Natural killer cell treated with Interleukin-12 subunit alpha and Interleukin-12 subunit beta and Interleukin-15 and Interleukin-18, amount 100 ng/mL, for 72 hours (primary cell): ENCODE measurements around the gene DNMT3B. TPM values are rescaled to one million over a fixed set of nuclear protein-coding genes. Genes with fewer than 3 reads are reported as not detected.
A peak's percentile ranks its signal among the peaks of the same experiment; 100 is the strongest.
"Not testable (repeated sequence)": the region's sequence is repeated elsewhere in the genome, so short reads cannot be mapped to it uniquely, and the experiment has no call there.

Source experiments
- ATAC-seq, 2 donors: fragments of 150-1000 bp; cut with Tn5 transposase in 1 of 2; sonication (Bioruptor Pico), chemical (Tn5 transposase) in 1 of 2; 2 replicates each; pipeline ENCODE4 v1.10.0; 2021
- DNase-seq: peaks from one replicate; pipeline ENCODE4 v3.0.0; 2022; ENCODE audit warnings: low spot score
- H3K27ac Mint-ChIP-seq, 2 donors: 1 replicate in 1 of 2; 2 replicates in 1 of 2; pipeline ENCODE4 v1.8.0; 2022; ENCODE audit warnings: mixed read lengths in 2 of 2, mild to moderate bottlenecking in 1 of 2, moderate library complexity in 1 of 2
- H3K27me3 Mint-ChIP-seq, 2 donors: 1 replicate in 1 of 2; 2 replicates in 1 of 2; pipeline ENCODE4 v1.8.0; 2022; ENCODE audit warnings: mixed read lengths in 2 of 2
- H3K36me3 Mint-ChIP-seq: one replicate; pipeline ENCODE4 v1.8.0; 2022; ENCODE audit warnings: mixed read lengths
- H3K4me1 Mint-ChIP-seq, 2 donors: 1 replicate in 1 of 2; 2 replicates in 1 of 2; pipeline ENCODE4 v1.8.0; 2022; ENCODE audit warnings: low read depth in 2 of 2, mixed read lengths in 2 of 2, mild to moderate bottlenecking in 1 of 2
- H3K4me3 Mint-ChIP-seq: one replicate; pipeline ENCODE4 v1.8.0; 2022; ENCODE audit warnings: mixed read lengths
- H3K9me3 Mint-ChIP-seq: 2 replicates; pipeline ENCODE4 v1.8.0; 2022; ENCODE audit warnings: mixed read lengths
- total RNA-seq, 2 donors: library from RNA; stranded (reverse); gene quantifications; one replicate each; pipeline ENCODE4 v1.2.3, GENCODE V29; 2022

Gene DNMT3B
- total RNA-seq, 2 donors from 2014 or later, result 0.81 to 2.2 TPM

DNA sequence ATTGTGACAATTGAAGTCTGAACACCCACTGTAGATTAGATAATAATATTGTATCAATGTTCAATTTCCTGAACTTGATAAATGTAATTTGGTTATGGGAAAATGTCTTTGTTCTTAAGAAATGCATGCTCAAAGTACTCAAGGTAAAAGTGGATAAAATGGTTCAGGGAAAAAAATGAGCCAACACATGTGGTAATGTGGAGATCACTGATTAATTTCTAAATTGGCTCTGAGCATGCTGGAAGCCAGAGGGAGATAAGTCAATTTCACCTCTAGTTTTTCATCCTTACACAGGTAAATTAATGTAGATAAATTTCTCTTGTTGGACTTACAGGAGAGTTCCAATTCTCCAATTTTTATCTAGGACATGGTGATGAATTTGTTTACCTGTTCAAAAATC is 10.9 kb upstream of the DNMT3B start:
- no peak overlapping the region for H3K4me3 Mint-ChIP-seq
- no peaks in the 10 kb centered on the region for H3K27me3 Mint-ChIP-seq
- DNase-seq (no peak), ATAC-seq (no peak)
- no peaks in the 10 kb centered on the region for H3K36me3 Mint-ChIP-seq
- no peaks in the 10 kb centered on the region for H3K9me3 Mint-ChIP-seq
- H3K27ac Mint-ChIP-seq, result no peak overlapping the region
- H3K4me1 Mint-ChIP-seq, result peaks cover 0 to 9% of the 10 kb centered on the region in 2 donors

DNA sequence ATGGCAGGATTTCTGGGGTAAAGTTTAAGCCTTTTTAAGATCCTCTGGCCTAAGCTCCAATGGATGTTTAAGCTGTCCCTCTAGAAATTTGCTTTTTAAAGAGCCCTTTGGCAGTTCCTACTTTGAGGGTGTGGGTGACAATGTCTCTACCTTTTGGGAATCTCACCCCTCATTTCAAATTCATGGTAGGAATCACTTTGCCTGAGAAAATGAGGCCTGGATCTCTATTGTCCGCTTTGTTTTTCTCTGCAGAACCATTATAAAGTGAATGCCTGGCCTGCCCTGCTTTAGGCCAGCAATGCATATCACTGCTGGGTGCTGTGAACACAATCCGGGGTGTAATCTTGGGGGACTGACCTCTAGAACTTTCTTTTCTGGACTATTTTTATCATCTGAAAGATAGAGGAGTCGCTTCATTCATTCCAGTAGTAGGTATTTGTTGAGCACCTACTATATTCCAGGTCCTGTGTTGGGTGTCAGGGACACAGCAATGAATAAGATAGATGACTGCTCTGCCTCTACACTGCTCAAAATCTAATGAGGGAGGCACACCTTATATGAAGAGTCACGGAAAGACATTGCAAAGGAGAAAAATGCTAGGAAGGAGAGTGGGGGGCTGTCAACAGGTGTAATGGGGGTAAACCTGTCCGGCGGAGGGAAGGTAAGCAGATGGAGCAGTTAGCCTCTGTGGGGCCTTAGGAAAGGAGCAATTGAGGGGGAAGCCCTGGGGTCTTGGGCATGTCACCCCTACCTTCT is 10.3 kb upstream of the DNMT3B start:
- Mint-ChIP-seq H3K36me3 (no peaks in the 10 kb centered on the region), H3K27me3 (no peaks in the 10 kb centered on the region), H3K4me3 (no peak overlapping the region), H3K27ac (peak overlapping the region in 1 of 2 donors; percentile 4), H3K9me3 (no peaks in the 10 kb centered on the region), H3K4me1 (peaks cover 0 to 9% of the 10 kb centered on the region in 2 donors)
- ATAC-seq (no peak), DNase-seq (no peak)

DNA sequence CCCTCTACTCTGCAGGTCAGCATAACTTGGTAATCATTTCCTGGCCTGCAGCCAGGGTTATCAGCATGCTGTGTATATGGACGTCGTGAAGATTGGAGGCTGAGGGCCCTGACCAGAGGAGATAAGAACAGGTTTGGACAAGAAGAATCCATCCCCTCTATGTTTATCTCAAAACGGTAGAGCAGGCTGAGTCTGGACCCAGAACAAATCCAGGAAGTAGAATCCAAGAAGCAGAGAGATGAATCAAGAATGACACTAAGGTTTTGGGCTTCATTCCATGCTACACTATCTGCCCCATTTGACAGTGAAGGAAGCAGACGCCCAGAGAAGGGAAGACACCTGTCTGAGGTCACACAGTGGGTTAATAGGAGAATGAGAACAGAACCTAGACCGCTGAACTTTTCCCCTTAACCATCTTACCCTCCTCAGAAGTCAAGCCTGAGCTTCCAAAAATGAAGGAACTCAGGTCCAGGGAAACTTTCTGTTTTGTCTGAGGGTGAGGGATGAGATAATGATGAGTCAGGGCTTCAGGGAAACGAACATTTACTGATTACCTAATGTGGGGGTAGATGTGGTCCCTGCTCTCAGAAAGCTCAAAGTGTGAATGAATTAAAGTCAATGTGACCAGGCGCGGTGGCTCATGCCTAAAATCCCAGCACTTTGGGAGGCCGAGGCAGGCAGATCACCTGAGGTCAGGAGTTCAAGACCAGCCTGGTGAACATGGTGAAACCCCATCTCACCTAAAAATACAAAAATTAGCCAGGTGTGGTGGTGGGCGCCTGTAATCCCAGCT is 9.5 kb upstream of the DNMT3B start:
- DNase-seq (no peak), ATAC-seq (no peak)
- Mint-ChIP-seq H3K4me1 (peaks cover 0 to 9% of the 10 kb centered on the region in 2 donors), H3K9me3 (no peaks in the 10 kb centered on the region), H3K27ac (peak overlapping the region in 1 of 2 donors; percentile 4), H3K36me3 (no peaks in the 10 kb centered on the region), H3K27me3 (no peaks in the 10 kb centered on the region), H3K4me3 (no peak overlapping the region)

DNA sequence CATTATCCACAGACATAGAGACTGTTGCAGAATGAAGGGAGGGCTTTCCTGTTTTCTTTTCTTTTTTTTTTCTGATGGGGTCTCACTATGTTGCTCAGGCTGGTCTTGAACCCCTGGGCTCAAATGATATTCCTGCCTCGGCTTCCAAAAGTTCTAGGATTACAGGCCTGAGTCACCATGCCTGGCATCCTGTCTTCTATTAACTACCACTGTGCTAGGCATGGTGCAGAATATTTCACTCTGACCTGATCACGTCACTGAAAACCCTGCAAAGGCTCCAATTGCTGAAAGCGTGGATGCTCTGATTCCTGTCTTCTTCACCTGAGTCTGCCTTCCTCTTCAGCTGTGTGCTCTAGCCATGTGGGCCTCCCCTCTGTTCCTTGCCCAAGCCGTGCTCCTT is 8.5 kb upstream of the DNMT3B start:
- Mint-ChIP-seq H3K36me3 (no peaks in the 10 kb centered on the region), H3K27ac (peak overlapping the region in 1 of 2 donors; percentile 8), H3K4me1 (peaks cover 0 to 9% of the 10 kb centered on the region in 2 donors), H3K4me3 (no peak overlapping the region), H3K27me3 (no peaks in the 10 kb centered on the region), H3K9me3 (no peaks in the 10 kb centered on the region)
- ATAC-seq, result no peak
- DNase-seq, result no peak

DNA sequence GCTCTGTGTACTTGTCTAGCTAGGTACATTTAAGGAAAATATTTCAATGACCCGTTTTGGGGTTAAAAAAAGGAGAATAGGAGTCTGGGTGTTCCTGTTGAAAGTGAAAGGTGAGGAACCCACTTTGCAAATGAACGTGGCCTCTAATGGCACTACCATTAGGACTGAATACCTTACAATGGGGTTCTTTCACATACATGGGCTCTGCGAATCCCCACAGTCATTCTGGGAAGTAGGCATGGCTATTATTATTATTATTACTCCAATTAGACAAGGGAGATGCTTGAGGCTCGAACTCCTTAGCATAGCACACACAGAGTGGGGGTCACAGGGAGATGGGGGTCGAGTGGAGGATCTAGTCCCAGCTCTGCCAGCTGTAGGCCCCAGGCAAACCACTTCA is 6.0 kb upstream of the DNMT3B start:
- H3K27me3 Mint-ChIP-seq, result no peaks in the 10 kb centered on the region
- H3K27ac Mint-ChIP-seq, result no peak overlapping the region

DNA sequence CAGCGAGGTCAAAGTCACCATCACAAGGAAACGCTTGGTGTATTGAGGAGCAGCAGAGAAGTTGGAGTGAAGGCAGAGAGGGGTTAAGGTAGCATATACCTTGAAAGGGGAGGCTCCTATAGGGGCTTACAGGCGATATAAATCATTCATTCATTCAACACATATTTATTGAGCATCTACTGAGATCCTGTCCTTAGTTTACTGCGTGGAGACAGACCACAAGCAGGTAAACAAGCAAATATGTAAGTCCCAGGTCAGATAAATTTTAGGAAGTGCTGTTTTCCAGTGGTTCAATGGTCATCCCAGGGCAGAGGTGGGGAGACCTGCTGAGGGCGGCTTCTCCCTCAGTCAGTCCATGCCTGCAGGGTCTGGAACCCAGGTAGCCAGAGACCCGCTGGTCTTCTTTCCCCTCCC is 761 bp upstream of the DNMT3B start:
- no peaks in the 10 kb centered on the region for H3K36me3 Mint-ChIP-seq
- DNase-seq (no peak), ATAC-seq (no peak)
- no peaks in the 10 kb centered on the region for H3K9me3 Mint-ChIP-seq
- peak overlapping the region; percentile 35 to 45 for H3K27ac Mint-ChIP-seq
- peak overlapping the region; percentile 89 for H3K4me3 Mint-ChIP-seq
- H3K4me1 Mint-ChIP-seq, result peaks cover 9 to 12% of the 10 kb centered on the region in 2 donors
- H3K27me3 Mint-ChIP-seq, result no peaks in the 10 kb centered on the region

More for the DNA sequence above, 6.0 kb upstream of the DNMT3B start:
- DNase-seq (no peak), ATAC-seq (no peak)
- no peaks in the 10 kb centered on the region for H3K9me3 Mint-ChIP-seq
- peaks cover 4 to 11% of the 10 kb centered on the region in 2 donors for H3K4me1 Mint-ChIP-seq
- no peaks in the 10 kb centered on the region for H3K36me3 Mint-ChIP-seq
- H3K4me3 Mint-ChIP-seq, result no peak overlapping the region

DNA sequence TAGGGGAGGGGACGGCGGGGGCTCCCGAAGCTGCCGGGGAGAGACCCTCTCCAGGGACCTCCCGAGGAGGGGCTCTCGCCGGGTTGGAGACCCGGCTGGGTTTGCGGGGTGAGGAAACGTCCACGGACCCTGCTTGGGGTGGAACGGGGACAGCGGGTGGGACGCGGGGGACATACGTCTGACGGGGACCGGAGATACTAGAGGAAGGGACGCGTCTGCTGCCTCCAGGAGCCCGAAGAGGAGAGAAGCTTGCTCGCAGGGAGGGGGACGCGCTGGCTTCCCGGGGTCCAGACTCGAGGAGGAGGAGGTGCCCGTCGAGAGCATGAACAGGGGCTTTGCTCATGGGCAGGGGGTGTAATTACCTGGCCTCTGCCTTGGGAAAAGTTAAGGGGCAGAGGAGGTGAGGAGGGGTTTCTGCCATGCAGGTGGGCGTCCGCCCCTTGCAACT is 593 bp downstream of the DNMT3B start:
- Mint-ChIP-seq H3K27me3 (no peaks in the 10 kb centered on the region), H3K27ac (no peak overlapping the region), H3K4me3 (peak overlapping the region; percentile 84), H3K36me3 (no peaks in the 10 kb centered on the region), H3K4me1 (peaks cover 9 to 12% of the 10 kb centered on the region in 2 donors), H3K9me3 (no peaks in the 10 kb centered on the region)
- peak in 1 of 2 donors; percentile 38 for ATAC-seq
- no peak for DNase-seq

DNA sequence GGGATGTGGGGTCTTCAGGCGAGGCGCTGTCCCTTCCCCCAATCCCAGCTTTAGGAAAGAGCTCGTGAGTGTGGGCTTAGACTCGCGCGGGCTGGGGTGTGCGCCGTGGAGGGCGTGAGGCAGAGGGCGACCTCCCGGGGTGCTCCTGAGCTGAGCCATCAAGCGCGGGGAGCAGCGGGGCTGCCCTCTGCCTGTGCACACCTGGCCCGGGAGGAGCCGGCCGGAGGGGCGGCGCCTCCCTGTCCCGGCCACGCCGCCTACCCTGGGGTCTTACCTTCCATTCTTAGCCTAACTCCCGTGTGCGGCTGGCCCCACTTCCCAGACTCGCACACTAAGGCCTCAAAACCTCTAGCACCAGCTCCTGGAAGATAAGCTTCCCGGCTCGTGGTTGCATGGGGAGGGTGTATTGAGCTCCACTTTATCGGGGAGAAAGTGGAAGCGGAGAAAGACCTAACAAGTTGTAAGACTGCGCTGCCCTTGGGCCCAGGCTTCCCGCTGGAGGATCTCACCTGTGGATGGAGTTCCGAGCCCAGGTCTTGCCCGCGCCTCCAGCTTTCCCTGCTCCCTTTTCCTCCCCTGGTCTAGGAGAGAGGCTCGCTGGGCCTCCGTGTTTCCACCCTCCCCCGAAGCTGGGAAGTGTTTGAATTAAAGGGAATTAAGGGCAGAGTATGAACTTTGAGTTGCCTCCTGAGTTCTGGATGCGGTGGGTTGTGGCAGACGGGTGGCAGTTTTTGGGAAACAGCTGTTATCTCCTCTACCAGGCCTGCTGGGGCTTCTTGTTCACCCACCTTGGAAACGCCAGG is 1.2 kb downstream of the DNMT3B start:
- Mint-ChIP-seq H3K27me3 (no peaks in the 10 kb centered on the region), H3K27ac (no peak overlapping the region), H3K9me3 (no peaks in the 10 kb centered on the region), H3K4me1 (peaks cover 9 to 12% of the 10 kb centered on the region in 2 donors), H3K36me3 (no peaks in the 10 kb centered on the region), H3K4me3 (peak overlapping the region; percentile 84)
- no peak for DNase-seq
- peak in 1 of 2 donors; percentile 17 for ATAC-seq

DNA sequence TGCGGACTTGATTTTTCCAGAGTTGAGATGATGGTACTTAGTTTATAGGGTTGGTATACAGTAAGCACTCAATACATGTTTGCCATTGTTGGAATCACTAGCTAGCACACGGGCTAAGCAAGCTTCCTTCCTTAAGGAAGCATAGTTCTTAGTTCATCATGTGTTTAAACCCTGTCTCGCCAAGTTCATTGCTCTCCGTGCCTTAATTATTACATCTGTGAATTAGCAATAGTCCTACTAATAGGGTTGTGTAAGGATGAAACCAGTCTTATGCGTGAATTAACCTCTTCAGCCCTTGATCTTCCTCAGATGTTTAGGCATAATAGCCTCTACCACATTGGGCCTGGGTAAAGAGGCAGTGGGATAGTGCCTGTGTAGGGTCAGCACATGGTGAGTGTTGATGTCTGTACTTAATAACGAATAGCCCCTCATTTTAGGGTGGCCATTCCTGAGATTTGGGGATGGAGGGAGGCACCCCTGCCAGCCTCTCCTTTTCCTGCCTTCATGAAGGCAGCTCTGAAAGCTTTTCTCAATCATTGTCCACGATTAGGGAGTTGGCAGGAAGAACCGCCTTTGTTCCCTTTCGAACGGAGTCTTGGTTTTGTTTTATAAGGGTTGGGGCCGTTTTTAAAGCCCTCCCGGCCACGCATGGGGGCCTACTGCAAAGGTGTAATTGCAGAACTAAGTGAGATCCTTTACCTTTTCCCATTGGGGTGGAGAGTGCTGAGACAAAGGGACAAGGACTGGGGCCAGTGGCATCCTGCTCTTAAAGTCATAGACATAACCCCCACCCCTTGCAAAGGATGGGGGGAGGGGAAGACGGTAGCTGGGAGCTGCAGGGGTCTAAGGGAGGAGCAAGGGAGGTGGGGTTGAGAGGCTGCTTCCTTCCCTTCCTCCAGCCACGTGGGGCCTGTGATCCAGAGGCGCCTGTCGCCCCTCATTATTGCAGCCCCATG is 2.1 kb downstream of the DNMT3B start:
- H3K27me3 Mint-ChIP-seq, result no peaks in the 10 kb centered on the region
- peaks cover 9 to 12% of the 10 kb centered on the region in 2 donors for H3K4me1 Mint-ChIP-seq
- H3K4me3 Mint-ChIP-seq, result peak overlapping the region; percentile 84
- DNase-seq (no peak), ATAC-seq (no peak)
- H3K9me3 Mint-ChIP-seq, result no peaks in the 10 kb centered on the region
- H3K27ac Mint-ChIP-seq, result no peak overlapping the region
- H3K36me3 Mint-ChIP-seq, result no peaks in the 10 kb centered on the region

DNA sequence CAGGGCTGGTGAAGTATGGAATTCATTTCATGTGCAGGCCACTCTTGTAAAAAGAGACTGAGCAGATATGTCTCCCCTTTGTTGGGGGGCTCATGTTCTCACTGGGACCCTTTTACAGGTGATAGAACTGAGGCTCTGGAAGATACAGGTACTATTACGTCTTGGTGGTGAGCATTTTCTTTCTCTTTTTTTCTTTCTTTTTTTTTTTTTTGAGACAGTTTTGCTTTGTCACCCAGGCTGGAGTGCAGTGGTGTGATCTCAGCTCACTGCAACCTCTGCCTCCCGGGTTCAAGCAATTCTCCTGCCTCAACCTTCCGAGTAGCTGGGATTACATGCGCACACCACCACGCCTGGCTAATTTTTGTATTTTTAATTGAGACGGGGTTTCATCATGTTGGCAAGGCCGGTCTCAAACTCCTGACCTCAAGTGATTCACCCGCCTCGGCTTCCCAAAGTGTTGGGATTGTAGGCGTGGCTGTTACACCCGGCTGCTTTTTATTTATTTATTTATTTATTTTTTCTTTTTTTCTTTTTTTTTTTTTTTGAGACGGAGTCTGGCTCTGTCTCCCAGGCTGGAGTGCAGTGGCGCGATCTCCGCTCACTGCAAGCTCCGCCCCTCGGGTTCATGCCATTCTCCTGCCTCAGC is 3.2 kb downstream of the DNMT3B start:
- H3K9me3 Mint-ChIP-seq, H3K27ac Mint-ChIP-seq, H3K27me3 Mint-ChIP-seq, ATAC-seq, DNase-seq, H3K4me3 Mint-ChIP-seq, H3K36me3 Mint-ChIP-seq: not testable (repeated sequence)
- peaks cover 9 to 12% of the 10 kb centered on the region in 2 donors for H3K4me1 Mint-ChIP-seq

DNA sequence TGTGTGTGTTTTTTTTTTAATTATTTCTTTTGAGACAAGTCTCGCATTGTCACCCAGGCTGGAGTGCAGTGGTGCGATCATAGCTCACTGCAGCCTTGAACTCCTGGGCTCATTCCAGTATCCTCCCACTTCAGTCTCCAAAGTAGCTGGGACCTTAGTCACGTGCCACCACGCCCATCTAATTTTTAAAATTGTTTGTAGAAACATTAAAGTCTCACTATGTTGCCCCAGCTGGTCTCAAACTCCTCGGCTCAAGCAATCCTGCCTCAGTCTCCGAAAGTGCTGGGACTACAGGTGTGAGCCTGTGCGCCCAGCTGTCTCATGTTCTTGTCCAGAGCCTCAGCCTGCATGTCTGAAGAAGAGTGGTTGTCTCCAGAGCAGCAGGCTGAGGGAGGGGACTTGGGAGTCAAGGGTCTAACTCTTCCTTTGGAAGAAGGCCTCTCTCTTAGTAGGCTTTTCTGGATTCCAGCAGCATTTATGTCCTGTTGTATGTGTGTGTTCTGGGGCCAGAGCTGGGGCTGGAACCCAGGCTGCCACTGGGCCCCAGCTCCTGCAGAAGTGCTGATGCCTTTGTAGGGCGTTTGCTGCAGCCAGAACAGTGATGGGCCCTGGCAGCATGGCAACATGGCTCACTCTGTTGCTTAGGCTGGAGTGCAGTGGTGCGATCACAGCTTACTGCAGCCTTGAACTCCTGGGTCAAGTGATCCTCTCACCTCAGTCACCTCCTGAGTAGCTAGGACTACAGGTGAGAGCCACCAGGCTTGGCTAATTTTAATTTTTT is 5.4 kb downstream of the DNMT3B start:
- no peaks in the 10 kb centered on the region for H3K9me3 Mint-ChIP-seq
- H3K4me1 Mint-ChIP-seq, result peaks cover 8% of the 10 kb centered on the region in 2 donors
- no peak overlapping the region for H3K4me3 Mint-ChIP-seq
- DNase-seq, result no peak
- H3K27ac Mint-ChIP-seq, result no peak overlapping the region
- no peak for ATAC-seq
- H3K36me3 Mint-ChIP-seq, result no peaks in the 10 kb centered on the region
- H3K27me3 Mint-ChIP-seq, result no peaks in the 10 kb centered on the region

DNA sequence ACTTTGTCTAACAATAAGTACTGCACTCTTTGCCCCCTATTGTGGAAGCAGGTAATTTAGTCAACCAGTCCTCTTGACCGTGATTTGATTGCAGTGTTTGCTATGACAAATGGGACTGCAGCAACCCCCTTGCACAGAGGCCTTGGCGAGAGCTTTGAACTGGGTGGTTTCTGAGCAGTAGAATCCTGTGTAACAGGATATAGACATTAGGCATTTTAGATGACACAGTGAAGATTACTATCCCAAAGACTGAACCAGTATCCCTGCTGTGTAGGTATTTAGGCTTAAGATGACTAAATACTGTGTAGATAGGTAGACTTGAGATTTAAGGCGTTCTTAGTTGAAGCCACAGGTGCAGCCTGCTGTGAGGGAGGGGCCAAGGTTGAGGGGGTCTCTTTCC is 9.9 kb downstream of the DNMT3B start:
- DNase-seq (no peak), ATAC-seq (no peak)
- H3K4me3 Mint-ChIP-seq, result no peak overlapping the region
- H3K27me3 Mint-ChIP-seq, result no peaks in the 10 kb centered on the region
- peaks cover 6 to 8% of the 10 kb centered on the region in 2 donors for H3K4me1 Mint-ChIP-seq
- H3K27ac Mint-ChIP-seq, result no peak overlapping the region
- no peaks in the 10 kb centered on the region for H3K9me3 Mint-ChIP-seq
- H3K36me3 Mint-ChIP-seq, result no peaks in the 10 kb centered on the region
